ENCODE results near the gene PDXDC1.
"Not testable (repeated sequence)": the region's sequence is repeated elsewhere in the genome, so short reads cannot be mapped to it uniquely, and the experiment has no call there.

Gene PDXDC1

GRCh38 chr16:15073101-15073500, 98.3 kb downstream of the PDXDC1 start:
- Histone ChIP-seq H3K27me3 (ENCODE audit: insufficient read depth, poor library complexity, severe bottlenecking) (no peaks in the 10 kb centered on the region), H3K4me3 (replicated peaks; ENCODE audit: insufficient read depth, low read length) (no peak overlapping the region), H3K27ac (replicated peaks) (no peak overlapping the region)
- no peak for DNase-seq (ENCODE audit: low read depth in 1 of 2, low spot score in 1 of 2)
- no peak for TF ChIP-seq SPI1 (IDR thresholded peaks at IDR 0.05; ENCODE audit: borderline replicate concordance, low read depth)
- TF ChIP-seq GABPA (IDR thresholded peaks at IDR 0.05; ENCODE audit: low read depth), result no peak
- TF ChIP-seq REST (IDR thresholded peaks at IDR 0.05; ENCODE audit: insufficient replicate concordance, low read depth), result no peak
- TF ChIP-seq CTCF (IDR thresholded peaks at IDR 0.05; ENCODE audit: insufficient read depth, low read length), result no peak
- no peak for TF ChIP-seq POLR2AphosphoS5 (IDR thresholded peaks at IDR 0.05; ENCODE audit: low read depth)

GRCh38 chr16:15076161-15076560, 101.3 kb downstream of the PDXDC1 start:
- DNase-seq (ENCODE audit: low read depth in 1 of 2, low spot score in 1 of 2); H3K4me3 ChIP-seq (replicated peaks; ENCODE audit: insufficient read depth, low read length); H3K27me3 ChIP-seq (ENCODE audit: insufficient read depth, poor library complexity, severe bottlenecking); H3K27ac ChIP-seq (replicated peaks): not testable (repeated sequence)

- not testable (repeated sequence) for H3K4me3 ChIP-seq (replicated peaks; ENCODE audit: insufficient read depth, low read length); H3K27ac ChIP-seq (replicated peaks); DNase-seq (ENCODE audit: low read depth in 1 of 2, low spot score in 1 of 2); H3K27me3 ChIP-seq (ENCODE audit: insufficient read depth, poor library complexity, severe bottlenecking)
These were observed 106.1 kb downstream of the PDXDC1 start for GRCh38 chr16:15080883-15081282.

GRCh38 chr16:15082788-15083187, 108.0 kb downstream of the PDXDC1 start:
- DNase-seq (ENCODE audit: low read depth in 1 of 2, low spot score in 1 of 2); H3K4me3 ChIP-seq (replicated peaks; ENCODE audit: insufficient read depth, low read length); H3K27me3 ChIP-seq (ENCODE audit: insufficient read depth, poor library complexity, severe bottlenecking); H3K27ac ChIP-seq (replicated peaks): not testable (repeated sequence)

- not testable (repeated sequence) for DNase-seq (ENCODE audit: low read depth in 1 of 2, low spot score in 1 of 2); H3K4me3 ChIP-seq (replicated peaks; ENCODE audit: insufficient read depth, low read length); H3K27ac ChIP-seq (replicated peaks); H3K27me3 ChIP-seq (ENCODE audit: insufficient read depth, poor library complexity, severe bottlenecking)
These were observed 115.9 kb downstream of the PDXDC1 start for GRCh38 chr16:15090663-15091269.

- Histone ChIP-seq H3K27ac (replicated peaks) (peak overlapping the region; percentile 43; the same call in 1 of the 2 replicates), H3K4me3 (replicated peaks; ENCODE audit: insufficient read depth, low read length) (peak overlapping the region; percentile 69)
- not testable (repeated sequence) for H3K27me3 ChIP-seq (ENCODE audit: insufficient read depth, poor library complexity, severe bottlenecking); DNase-seq (ENCODE audit: low read depth in 1 of 2, low spot score in 1 of 2)
These were observed 118.7 kb downstream of the PDXDC1 start for GRCh38 chr16:15093571-15093954.

GRCh38 chr16:15093955-15094827, 119.4 kb downstream of the PDXDC1 start, which contains the start of gene RRN3:
Gene RRN3 (minus strand): TSS chr16:15094272. CDS start chr16:15094233, 39 bp downstream.
- Histone ChIP-seq H3K27ac (replicated peaks) (peak within 1 kb of the TSS; percentile 64), H3K4me3 (replicated peaks; ENCODE audit: insufficient read depth, low read length) (peak within 1 kb of the TSS; percentile 69)
- peak; percentile 88 for TF ChIP-seq POLR2AphosphoS5 (IDR thresholded peaks at IDR 0.05; ENCODE audit: low read depth)
- TF ChIP-seq REST (IDR thresholded peaks at IDR 0.05; ENCODE audit: insufficient replicate concordance, low read depth), result peak; percentile 8
- TF ChIP-seq GABPA (IDR thresholded peaks at IDR 0.05; ENCODE audit: low read depth), result peak; percentile 79
- peak; percentile 86 to 95 for DNase-seq (ENCODE audit: low read depth in 1 of 2, low spot score in 1 of 2)
- not testable (repeated sequence) for H3K27me3 ChIP-seq (ENCODE audit: insufficient read depth, poor library complexity, severe bottlenecking)

- DNase-seq (ENCODE audit: low read depth in 1 of 2, low spot score in 1 of 2); H3K4me3 ChIP-seq (replicated peaks; ENCODE audit: insufficient read depth, low read length): not testable (repeated sequence)
These were observed 121.8 kb downstream of the PDXDC1 start for GRCh38 chr16:15096583-15096972.

GRCh38 chr16:15099366-15099909, 124.6 kb downstream of the PDXDC1 start:
- H3K4me3 ChIP-seq (replicated peaks; ENCODE audit: insufficient read depth, low read length); DNase-seq (ENCODE audit: low read depth in 1 of 2, low spot score in 1 of 2): not testable (repeated sequence)

More at GRCh38 chr16:15096583-15096972, 121.8 kb downstream of the PDXDC1 start:
- H3K27me3 ChIP-seq (ENCODE audit: insufficient read depth, poor library complexity, severe bottlenecking); H3K27ac ChIP-seq (replicated peaks): not testable (repeated sequence)

More at GRCh38 chr16:15099366-15099909, 124.6 kb downstream of the PDXDC1 start:
- H3K27me3 ChIP-seq (ENCODE audit: insufficient read depth, poor library complexity, severe bottlenecking); H3K27ac ChIP-seq (replicated peaks): not testable (repeated sequence)

All from HL-60 (cell line).